ENCODE measurements around the gene DNAH2.

DNAH2 gene

DNA sequence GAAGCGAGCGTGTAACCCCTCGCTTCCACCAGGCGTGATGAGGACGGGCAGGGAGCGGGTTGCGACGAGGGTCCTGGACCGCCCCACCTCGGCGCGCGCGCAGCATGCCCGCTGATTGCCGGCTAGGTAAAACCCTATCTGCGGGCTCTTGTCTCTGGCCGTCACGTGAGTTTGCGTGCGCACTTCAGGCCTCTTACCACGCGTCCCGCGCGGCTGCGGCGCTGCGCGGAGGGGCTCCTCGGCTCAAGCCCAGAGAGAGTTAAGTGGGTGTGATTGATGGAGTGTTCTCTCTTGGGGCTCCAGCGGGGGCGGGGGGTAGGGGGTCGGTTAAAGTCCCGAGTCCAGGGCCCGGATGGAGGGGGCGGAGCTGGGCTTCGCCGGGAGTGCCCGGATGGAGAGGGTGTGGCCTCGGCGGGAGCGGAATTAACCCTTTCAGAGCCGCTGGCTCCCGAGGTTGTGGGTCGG is 124.4 kb downstream of the DNAH2 start:
- DNase-seq = peak; percentile 80 to 98 (median 92)
- intact Hi-C loops (cut with DNase I) = no loop called here

DNA sequence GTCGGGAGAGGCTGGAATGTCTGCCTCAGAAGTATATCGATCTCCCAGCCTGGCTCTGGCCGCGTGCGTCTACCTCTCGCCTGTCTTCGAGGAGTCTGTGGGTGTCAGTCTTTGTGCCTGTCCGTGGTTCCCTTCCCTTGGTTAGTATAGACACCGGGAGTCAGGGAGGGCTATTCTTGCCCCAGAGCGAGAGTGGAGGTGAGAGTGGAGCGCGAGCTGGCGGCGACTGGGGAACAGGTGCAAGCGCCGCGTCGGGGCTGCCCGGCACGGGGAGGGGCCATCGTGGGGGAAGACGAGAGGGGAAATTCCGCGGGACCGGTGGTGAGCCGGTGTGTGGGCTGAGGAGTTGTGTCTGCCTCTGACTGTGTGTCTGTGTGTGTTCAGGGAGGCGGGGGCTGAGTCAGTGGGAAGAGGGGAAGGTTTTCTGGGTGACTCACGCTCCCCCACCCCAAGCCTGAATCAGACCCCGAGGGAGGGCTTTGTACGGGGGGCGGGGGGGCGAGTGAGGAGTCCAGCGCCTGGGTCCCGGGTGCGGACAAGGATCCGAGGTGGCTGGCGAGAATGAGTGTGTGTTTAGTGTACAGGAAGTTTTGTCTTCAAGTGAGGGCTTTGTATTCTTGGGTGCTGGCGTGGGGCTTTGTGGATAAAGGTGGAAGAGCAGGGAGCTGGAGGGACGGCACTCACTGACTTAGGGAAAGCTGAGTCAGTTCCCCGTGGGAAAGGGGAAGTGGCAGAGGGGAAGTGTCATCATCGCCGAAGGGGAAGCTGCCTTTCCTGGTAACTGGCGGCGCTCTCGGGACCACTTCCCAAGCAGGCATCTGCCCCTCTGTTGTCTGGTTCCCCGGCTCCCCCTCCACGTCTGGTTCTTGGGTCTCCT is 125.1 kb downstream of the DNAH2 start:
- peak in 40 of 42 donors; percentile 33 to 89 (median 64) for DNase-seq
- intact Hi-C loops (cut with DNase I) = no loop called here

DNA sequence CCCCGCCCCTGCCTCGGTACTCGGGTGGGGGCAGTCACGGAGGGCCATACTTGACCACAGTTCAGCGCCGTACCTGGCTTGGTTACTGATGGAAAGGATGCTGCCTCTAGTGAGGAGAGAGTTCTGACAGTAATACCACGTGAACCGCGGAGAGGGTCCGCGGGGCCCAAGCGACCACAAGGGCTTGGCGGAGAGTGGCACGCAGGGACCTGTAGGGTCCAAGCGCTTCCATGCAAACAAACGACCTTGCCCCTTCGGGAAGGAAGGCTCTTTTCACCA is 125.7 kb downstream of the DNAH2 start:
- intact Hi-C loops (cut with DNase I) = no loop called here
- no peak for DNase-seq

GRCh38 chr17:7843536-7844291 is 126.2 kb downstream of the DNAH2 start:
- intact Hi-C loops (cut with DNase I) = no loop called here

DNA sequence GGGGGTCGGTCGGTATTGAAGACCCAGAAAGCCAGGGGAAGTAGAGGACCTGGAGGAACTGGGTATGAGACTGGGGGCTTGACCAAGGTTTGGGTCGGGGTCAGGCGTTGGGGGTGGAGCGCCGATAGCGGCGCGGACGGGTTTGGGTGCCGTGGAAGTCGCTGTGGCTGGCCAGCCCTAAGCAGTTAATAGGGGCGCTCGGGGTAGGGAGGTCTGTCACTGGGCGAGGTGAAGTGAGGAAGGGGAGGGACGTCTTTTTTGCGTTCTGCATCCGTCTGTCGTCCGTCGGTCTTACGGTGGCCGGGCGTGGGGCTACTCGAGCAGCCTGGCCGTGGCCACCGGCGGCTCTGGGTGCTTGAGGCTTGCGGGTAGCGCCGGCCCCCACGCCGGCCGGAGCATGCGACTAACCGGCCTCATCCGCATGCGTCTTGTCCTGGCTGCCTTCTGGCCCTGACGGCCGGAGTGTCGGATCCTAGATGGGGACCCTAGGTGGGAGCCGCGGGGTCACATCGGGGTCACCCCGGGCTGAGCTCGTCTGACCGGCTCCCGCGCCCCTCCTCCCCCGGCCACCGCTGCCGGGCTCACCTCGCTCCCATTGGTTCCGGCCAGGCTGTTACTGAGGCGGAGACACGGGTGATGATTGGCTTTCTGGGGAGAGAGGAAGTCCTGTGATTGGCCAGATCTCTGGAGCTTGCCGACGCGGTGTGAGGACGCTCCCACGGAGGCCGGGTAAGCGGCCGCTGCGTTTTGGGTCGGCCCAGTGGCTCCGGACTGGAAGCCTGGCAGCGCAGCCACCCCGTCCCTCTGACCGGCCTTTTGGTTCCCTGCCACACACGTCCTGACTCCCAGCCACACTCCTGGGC is 127.0 kb downstream of the DNAH2 start:
- DNase-seq = peak; percentile 87 to 98 (median 94)
- intact Hi-C loops (cut with DNase I) = no loop called here

More at GRCh38 chr17:7843536-7844291, 126.2 kb downstream of the DNAH2 start:
- peak; percentile 42 to 89 (median 74) for DNase-seq

- DNase-seq = no peak
- intact Hi-C loops (cut with DNase I) = no loop called here
Observed at GRCh38 chr17:7845359-7846062, 128.0 kb downstream of the DNAH2 start.

GRCh38 chr17:7846063-7846735 is 128.7 kb downstream of the DNAH2 start:
- intact Hi-C loops (cut with DNase I) = no loop called here
- DNase-seq = no peak

- intact Hi-C loops (cut with DNase I) = no loop called here
- DNase-seq = no peak
Observed at GRCh38 chr17:7846765-7847661, 129.5 kb downstream of the DNAH2 start.

DNA sequence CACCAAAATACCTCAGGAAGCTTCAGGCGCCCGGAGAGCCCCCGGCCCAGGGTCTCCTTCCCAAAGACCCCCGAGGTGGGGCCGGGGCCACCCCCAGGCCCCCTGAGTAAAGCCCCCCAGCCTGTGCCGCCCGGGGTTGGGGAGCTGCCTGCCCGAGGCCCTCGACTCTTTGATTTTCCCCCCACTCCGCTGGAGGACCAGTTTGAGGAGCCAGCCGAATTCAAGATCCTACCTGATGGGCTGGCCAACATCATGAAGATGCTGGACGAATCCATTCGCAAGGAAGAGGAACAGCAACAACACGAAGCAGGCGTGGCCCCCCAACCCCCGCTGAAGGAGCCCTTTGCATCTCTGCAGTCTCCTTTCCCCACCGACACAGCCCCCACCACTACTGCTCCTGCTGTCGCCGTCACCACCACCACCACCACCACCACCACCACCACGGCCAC is 130.6 kb downstream of the DNAH2 start:
- no peak for DNase-seq
- intact Hi-C loops (cut with DNase I) = no loop called here

GRCh38 chr17:7848739-7849129 is 131.2 kb downstream of the DNAH2 start:
- DNase-seq = no peak
- intact Hi-C loops (cut with DNase I) = no loop called here

- intact Hi-C loops (cut with DNase I) = no loop called here
- no peak for DNase-seq
Observed at GRCh38 chr17:7849130-7849750, 131.7 kb downstream of the DNAH2 start.

- no peak for DNase-seq
- intact Hi-C loops (cut with DNase I) = loop anchor here (5.0 kb wide), 1 partner anchor 108 kb away; no protein-coding TSS in a partner anchor
Observed at GRCh38 chr17:7849751-7850504, 132.4 kb downstream of the DNAH2 start.

GRCh38 chr17:7850701-7851437 is 133.3 kb downstream of the DNAH2 start:
- intact Hi-C loops (cut with DNase I) = loop anchor here (5.0 kb wide), 1 partner anchor 109 kb away; no protein-coding TSS in a partner anchor
- no peak for DNase-seq

DNA sequence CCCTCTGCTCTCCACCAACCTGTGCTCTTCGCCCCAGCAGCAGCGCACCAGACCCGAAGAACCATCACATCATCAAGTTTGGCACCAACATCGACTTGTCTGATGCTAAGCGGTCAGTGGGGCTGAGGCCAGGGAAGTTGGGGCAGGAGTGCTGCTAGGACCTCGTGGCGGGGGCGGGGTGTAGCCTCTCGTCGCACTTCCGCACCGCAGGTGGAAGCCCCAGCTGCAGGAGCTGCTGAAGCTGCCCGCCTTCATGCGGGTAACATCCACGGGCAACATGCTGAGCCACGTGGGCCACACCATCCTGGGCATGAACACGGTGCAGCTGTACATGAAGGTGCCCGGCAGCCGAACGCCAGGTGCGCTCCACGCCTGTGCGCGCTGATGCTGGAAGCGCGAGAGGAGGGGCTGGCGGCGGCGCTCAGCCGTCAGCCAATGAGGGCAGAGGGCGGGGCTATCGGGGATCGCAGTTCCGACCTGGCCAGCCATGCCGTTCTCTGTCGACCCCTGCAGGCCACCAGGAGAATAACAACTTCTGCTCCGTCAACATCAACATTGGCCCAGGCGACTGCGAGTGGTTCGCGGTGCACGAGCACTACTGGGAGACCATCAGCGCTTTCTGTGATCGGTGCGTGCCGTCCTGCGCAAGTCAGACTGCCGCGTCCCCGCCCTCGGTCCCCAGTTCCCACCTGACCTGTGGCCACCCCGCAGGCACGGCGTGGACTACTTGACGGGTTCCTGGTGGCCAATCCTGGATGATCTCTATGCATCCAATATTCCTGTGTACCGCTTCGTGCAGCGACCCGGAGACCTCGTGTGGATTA is 134.1 kb downstream of the DNAH2 start:
- DNase-seq = peak; percentile 75 to 97 (median 94)
- intact Hi-C loops (cut with DNase I) = loop anchor here (5.0 kb wide), 1 partner anchor 109 kb away; no protein-coding TSS in a partner anchor
